ENCODE data around the gene SLC7A9. TPM values are rescaled to one million over a fixed set of nuclear protein-coding genes. Genes with fewer than 3 reads are reported as not detected.
A peak's percentile ranks its signal among the peaks of the same experiment; 100 is the strongest.
"Not testable (repeated sequence)": the region's sequence is repeated elsewhere in the genome, so short reads cannot be mapped to it uniquely, and the experiment has no call there.

SLC7A9 gene
- polyA plus RNA-seq, 2 of the 4 experiments (the other 2 are of a cell fraction): 0.50 to 0.62 TPM

- FAIRE-seq: no peak
- Histone ChIP-seq H3K9me3 (no peaks in the 10 kb centered on the region), H3K27ac (no peak overlapping the region), H3K4me3 (no peak overlapping the region), H3K4me1 (no peaks in the 10 kb centered on the region), H3K4me2 (no peak overlapping the region)
- POLR2A ChIA-PET: no interaction called here
- WGBS (ENCODE audit: missing lambda C conversion rate): 65% methylated on average over 4 of the region's 4 CpGs
- no peak for ATAC-seq
- DNase-seq (ENCODE audit: low read depth in 1 of 2, low spot score in 1 of 2): no peak
- TF ChIP-seq JUN (IDR thresholded peaks at IDR 0.05) (no peak), ZSCAN20 (CRISPR knock-in tag; IDR thresholded peaks at IDR 0.05) (no peak)
- CTCF ChIA-PET: no interaction called here
These were observed 71.4 kb downstream of the SLC7A9 start for GRCh38 chr19:32798201-32798600.

DNA sequence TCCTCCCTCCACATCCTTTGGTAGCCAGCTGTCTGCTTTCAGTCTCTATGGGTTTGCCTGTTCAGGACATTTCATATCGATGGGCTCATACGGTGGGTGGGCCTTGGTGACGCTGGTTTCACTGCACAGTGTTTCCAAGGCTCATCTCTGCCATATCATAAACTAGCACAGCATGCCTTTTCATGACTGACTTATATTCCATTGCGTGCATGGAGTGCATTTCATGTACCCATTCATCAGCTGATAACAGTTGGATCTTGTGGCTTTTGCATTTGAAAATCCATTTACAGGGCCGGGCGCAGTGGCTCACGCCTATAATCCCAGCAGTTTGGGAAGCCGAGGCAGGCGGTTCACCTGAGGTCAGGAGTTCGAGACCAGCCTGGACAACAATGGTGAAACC is 80.1 kb downstream of the SLC7A9 start:
- Histone ChIP-seq H3K4me2 (no peak overlapping the region), H3K4me1 (no peaks in the 10 kb centered on the region), H3K27ac (no peak overlapping the region), H3K9me3 (no peaks in the 10 kb centered on the region), H3K4me3 (no peak overlapping the region)
- POLR2A ChIA-PET: no interaction called here
- CTCF ChIA-PET: interaction anchor here (1.0 to 1.4 kb wide), 3 partner anchors 11 to 41 kb away, joined by 3 to 4 read pairs (median 3); no protein-coding TSS in a partner anchor
- DNase-seq (ENCODE audit: low read depth in 1 of 2, low spot score in 1 of 2): no peak
- FAIRE-seq: no peak
- TF ChIP-seq, protein P1, sequence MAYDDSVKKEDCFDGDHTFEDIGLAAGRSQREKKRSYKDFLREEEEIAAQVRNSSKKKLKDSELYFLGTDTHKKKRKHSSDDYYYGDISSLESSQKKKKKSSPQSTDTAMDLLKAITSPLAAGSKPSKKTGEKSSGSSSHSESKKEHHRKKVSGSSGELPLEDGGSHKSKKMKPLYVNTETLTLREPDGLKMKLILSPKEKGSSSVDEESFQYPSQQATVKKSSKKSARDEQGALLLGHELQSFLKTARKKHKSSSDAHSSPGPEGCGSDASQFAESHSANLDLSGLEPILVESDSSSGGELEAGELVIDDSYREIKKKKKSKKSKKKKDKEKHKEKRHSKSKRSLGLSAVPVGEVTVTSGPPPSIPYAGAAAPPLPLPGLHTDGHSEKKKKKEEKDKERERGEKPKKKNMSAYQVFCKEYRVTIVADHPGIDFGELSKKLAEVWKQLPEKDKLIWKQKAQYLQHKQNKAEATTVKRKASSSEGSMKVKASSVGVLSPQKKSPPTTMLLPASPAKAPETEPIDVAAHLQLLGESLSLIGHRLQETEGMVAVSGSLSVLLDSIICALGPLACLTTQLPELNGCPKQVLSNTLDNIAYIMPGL (CRISPR knock-in tag; IDR thresholded peaks at IDR 0.05; ENCODE audit: borderline replicate concordance): no peak
- TF ChIP-seq MYC (IDR thresholded peaks at IDR 0.05; ENCODE audit: borderline replicate concordance, low read length) (no peak), JUN (IDR thresholded peaks at IDR 0.05) (no peak), JUNB (IDR thresholded peaks at IDR 0.05) (no peak), ZC3H11A (IDR thresholded peaks at IDR 0.05) (no peak)
- TF ChIP-seq, protein P2, sequence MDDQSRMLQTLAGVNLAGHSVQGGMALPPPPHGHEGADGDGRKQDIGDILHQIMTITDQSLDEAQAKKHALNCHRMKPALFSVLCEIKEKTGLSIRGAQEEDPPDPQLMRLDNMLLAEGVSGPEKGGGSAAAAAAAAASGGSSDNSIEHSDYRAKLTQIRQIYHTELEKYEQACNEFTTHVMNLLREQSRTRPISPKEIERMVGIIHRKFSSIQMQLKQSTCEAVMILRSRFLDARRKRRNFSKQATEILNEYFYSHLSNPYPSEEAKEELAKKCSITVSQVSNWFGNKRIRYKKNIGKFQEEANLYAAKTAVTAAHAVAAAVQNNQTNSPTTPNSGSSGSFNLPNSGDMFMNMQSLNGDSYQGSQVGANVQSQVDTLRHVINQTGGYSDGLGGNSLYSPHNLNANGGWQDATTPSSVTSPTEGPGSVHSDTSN (IDR thresholded peaks at IDR 0.05): no peak
- 75% methylated on average over 10 of the region's 10 CpGs for WGBS (ENCODE audit: missing lambda C conversion rate)
- ATAC-seq: no peak

GRCh38 chr19:32787895-32788294 is 81.7 kb downstream of the SLC7A9 start:
- H3K4me3 ChIP-seq; H3K4me2 ChIP-seq; ATAC-seq; H3K4me1 ChIP-seq; POLR2A ChIA-PET; H3K9me3 ChIP-seq; DNase-seq (ENCODE audit: low read depth in 1 of 2, low spot score in 1 of 2); FAIRE-seq; H3K27ac ChIP-seq: not testable (repeated sequence)
- 83% methylated on average over 5 of the region's 5 CpGs for WGBS (ENCODE audit: missing lambda C conversion rate)
- CTCF ChIA-PET: interaction anchor here (0.6 to 1.3 kb wide), 4 partner anchors 9 to 160 kb away, joined by 3 to 4 read pairs (median 4); no protein-coding TSS in a partner anchor

- H3K9me3 ChIP-seq; H3K4me3 ChIP-seq; H3K4me2 ChIP-seq; H3K27ac ChIP-seq; FAIRE-seq; ATAC-seq; DNase-seq (ENCODE audit: low read depth in 1 of 2, low spot score in 1 of 2); H3K4me1 ChIP-seq; POLR2A ChIA-PET: not testable (repeated sequence)
- CTCF ChIA-PET: interaction anchor here (0.6 to 1.3 kb wide), 4 partner anchors 9 to 161 kb away, joined by 3 to 4 read pairs (median 4); no protein-coding TSS in a partner anchor
- WGBS (ENCODE audit: missing lambda C conversion rate): 70% methylated on average over 12 of the region's 12 CpGs
These were observed 82.3 kb downstream of the SLC7A9 start for GRCh38 chr19:32787161-32787813.

DNA sequence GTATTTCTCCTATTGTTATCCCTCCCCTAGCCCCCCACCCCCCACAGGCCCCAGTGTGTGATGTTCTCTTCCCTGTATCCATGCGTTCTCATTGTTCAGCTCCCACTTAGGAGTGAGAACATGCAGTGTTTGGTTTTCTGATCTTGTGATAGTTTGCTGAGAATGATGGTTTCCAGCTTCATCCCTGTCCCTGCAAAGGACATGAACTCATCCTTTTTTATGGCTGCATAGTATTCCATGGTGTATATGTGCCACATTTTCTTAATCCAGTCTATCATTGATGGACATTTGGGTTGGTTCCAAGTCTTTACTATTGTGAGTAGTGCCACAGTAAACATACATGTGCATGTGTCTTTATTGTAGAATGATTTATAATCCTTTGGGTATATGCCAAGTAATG is 87.5 kb downstream of the SLC7A9 start:
- WGBS (ENCODE audit: missing lambda C conversion rate): 58% methylated on average over 1 of the region's 1 CpG
- CTCF ChIA-PET; POLR2A ChIA-PET; ATAC-seq; H3K4me2 ChIP-seq; FAIRE-seq; H3K4me1 ChIP-seq; H3K4me3 ChIP-seq; DNase-seq (ENCODE audit: low read depth in 1 of 2, low spot score in 1 of 2); H3K27ac ChIP-seq: not testable (repeated sequence)
- H3K9me3 ChIP-seq: peaks cover 17% of the 10 kb centered on the region

- POLR2A ChIA-PET: no interaction called here
- DNase-seq (ENCODE audit: low read depth in 1 of 2, low spot score in 1 of 2) (no peak), FAIRE-seq (no peak), ATAC-seq (no peak)
- peaks cover 17% of the 10 kb centered on the region for H3K9me3 ChIP-seq
- H3K4me1 ChIP-seq: no peaks in the 10 kb centered on the region
- CTCF ChIA-PET: interaction anchor here (0.7 kb wide), 1 partner anchor 36 kb away, joined by 3 read pairs; no protein-coding TSS in a partner anchor
- H3K27ac ChIP-seq: no peak overlapping the region
- TF ChIP-seq ESRRA (IDR thresholded peaks at IDR 0.05; ENCODE audit: borderline replicate concordance, low read length): no peak
- 0 out of 2 replicates have a peak, but pooled peaks have one; percentile 55 for TF ChIP-seq EHF (CRISPR knock-in tag; IDR thresholded peaks at IDR 0.05)
- no peak for TF ChIP-seq HOXB13 (CRISPR knock-in tag; IDR thresholded peaks at IDR 0.05; ENCODE audit: low read depth)
- no peak for TF ChIP-seq HOXA7 (CRISPR knock-in tag; IDR thresholded peaks at IDR 0.05)
- TF ChIP-seq RCOR1 (IDR thresholded peaks at IDR 0.05; ENCODE audit: low read depth, low read length): 0 out of 2 replicates have a peak, but pooled peaks have one; percentile 55
- H3K4me2 ChIP-seq: no peak overlapping the region
- H3K4me3 ChIP-seq: no peak overlapping the region
- WGBS (ENCODE audit: missing lambda C conversion rate): 37% methylated on average over 2 of the region's 2 CpGs
These were observed 88.3 kb downstream of the SLC7A9 start for GRCh38 chr19:32781280-32781679.
